ENCODE measurements around the gene DYNC1H1.

DNA sequence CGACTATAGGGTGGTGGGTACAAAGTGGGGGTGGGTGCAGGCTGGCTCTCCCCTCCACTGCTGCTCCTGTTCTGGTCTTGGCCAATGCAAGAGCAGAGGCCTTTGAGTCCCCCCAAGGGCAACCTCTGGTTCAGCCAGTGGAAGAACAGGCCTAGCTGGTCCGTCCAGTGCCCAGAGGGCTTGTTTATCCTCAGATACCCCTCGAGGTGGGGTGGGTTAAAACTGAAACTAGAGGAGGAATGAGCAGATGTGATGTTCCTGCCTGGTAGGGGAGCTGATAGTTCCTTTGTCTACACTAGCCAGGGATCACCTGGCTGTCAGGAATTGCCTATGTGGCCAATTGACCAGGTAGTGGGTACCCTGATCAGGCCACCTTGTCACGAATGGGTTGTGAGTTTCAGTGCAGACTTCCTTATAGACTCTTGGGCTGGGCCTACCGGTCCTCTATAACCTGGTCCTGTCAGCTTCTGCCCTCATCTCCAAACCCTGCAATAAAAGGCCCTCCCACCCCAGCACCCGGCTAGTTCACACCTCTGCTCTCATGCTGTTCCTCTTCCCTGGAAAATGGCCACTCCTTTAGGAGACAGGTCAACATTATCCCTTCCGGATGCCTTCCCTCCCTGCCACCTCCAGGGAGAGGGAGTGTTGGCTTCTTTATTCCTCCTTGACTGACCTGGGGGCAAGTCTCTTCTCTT, 133.2 kb downstream of the DYNC1H1 start:
- no peak for TF ChIP-seq POLR2AphosphoS5 (IDR thresholded peaks at IDR 0.05)
- TF ChIP-seq EP300 (conservative IDR thresholded peaks at IDR 0.05; ENCODE audit: poor library complexity, severe bottlenecking) = no peak
- TF ChIP-seq, protein P1, sequence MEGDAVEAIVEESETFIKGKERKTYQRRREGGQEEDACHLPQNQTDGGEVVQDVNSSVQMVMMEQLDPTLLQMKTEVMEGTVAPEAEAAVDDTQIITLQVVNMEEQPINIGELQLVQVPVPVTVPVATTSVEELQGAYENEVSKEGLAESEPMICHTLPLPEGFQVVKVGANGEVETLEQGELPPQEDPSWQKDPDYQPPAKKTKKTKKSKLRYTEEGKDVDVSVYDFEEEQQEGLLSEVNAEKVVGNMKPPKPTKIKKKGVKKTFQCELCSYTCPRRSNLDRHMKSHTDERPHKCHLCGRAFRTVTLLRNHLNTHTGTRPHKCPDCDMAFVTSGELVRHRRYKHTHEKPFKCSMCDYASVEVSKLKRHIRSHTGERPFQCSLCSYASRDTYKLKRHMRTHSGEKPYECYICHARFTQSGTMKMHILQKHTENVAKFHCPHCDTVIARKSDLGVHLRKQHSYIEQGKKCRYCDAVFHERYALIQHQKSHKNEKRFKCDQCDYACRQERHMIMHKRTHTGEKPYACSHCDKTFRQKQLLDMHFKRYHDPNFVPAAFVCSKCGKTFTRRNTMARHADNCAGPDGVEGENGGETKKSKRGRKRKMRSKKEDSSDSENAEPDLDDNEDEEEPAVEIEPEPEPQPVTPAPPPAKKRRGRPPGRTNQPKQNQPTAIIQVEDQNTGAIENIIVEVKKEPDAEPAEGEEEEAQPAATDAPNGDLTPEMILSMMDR (IDR thresholded peaks at IDR 0.05; ENCODE audit: poor library complexity, severe bottlenecking) = no peak
- TF ChIP-seq RAD21 (conservative IDR thresholded peaks at IDR 0.05) = no peak
- TF ChIP-seq EZH2 (IDR thresholded peaks at IDR 0.05; ENCODE audit: borderline replicate concordance, insufficient read depth, low read length, poor library complexity, severe bottlenecking) = no peak
